ENCODE data around the gene HGD.
"Not testable (repeated sequence)": the region's sequence is repeated elsewhere in the genome, so short reads cannot be mapped to it uniquely, and the experiment has no call there.

HGD gene

GRCh38 chr3:120682095-120682681 lies at the start of gene HGD:
Gene HGD, minus strand, starts transcription at chr3:120682239. Its CDS starts 128 bp downstream, at chr3:120682111.
- no peak for TF ChIP-seq CTCF (IDR thresholded peaks at IDR 0.05; ENCODE audit: low read length, missing control alignments)
- no peak within 1 kb of the TSS for H3K4me3 ChIP-seq (replicated peaks; ENCODE audit: low read depth, low read length)
- no peak for DNase-seq (ENCODE audit: low read depth)

- no peak overlapping the region for H3K4me3 ChIP-seq (replicated peaks; ENCODE audit: low read depth, low read length)
- no peak for DNase-seq (ENCODE audit: low read depth)
- no peak for TF ChIP-seq CTCF (IDR thresholded peaks at IDR 0.05; ENCODE audit: low read length, missing control alignments)
Observed at GRCh38 chr3:120730576-120731542, 48.8 kb upstream of the HGD start.

- peak; percentile 23 for DNase-seq (ENCODE audit: low read depth)
- TF ChIP-seq CTCF (IDR thresholded peaks at IDR 0.05; ENCODE audit: low read length, missing control alignments): no peak
- no peak overlapping the region for H3K4me3 ChIP-seq (replicated peaks; ENCODE audit: low read depth, low read length)
Observed at GRCh38 chr3:120726791-120727190, 44.8 kb upstream of the HGD start.

- DNase-seq (ENCODE audit: low read depth): not testable (repeated sequence)
Observed at GRCh38 chr3:120719167-120719834, 37.3 kb upstream of the HGD start.

GRCh38 chr3:120713262-120713661 lies 31.2 kb upstream of the HGD start:
- DNase-seq (ENCODE audit: low read depth): no peak
- TF ChIP-seq CTCF (IDR thresholded peaks at IDR 0.05; ENCODE audit: low read length, missing control alignments): no peak
- H3K4me3 ChIP-seq (replicated peaks; ENCODE audit: low read depth, low read length): no peak overlapping the region

More at GRCh38 chr3:120719167-120719834, 37.3 kb upstream of the HGD start:
- not testable (repeated sequence) for H3K4me3 ChIP-seq (replicated peaks; ENCODE audit: low read depth, low read length)

- no peak for TF ChIP-seq CTCF (IDR thresholded peaks at IDR 0.05; ENCODE audit: low read length, missing control alignments)
- DNase-seq (ENCODE audit: low read depth): no peak
Observed at GRCh38 chr3:120710369-120710768, 28.3 kb upstream of the HGD start.

GRCh38 chr3:120708408-120708807 lies 26.4 kb upstream of the HGD start:
- no peak for TF ChIP-seq CTCF (IDR thresholded peaks at IDR 0.05; ENCODE audit: low read length, missing control alignments)
- no peak overlapping the region for H3K4me3 ChIP-seq (replicated peaks; ENCODE audit: low read depth, low read length)
- no peak for DNase-seq (ENCODE audit: low read depth)

More at GRCh38 chr3:120710369-120710768, 28.3 kb upstream of the HGD start:
- no peak overlapping the region for H3K4me3 ChIP-seq (replicated peaks; ENCODE audit: low read depth, low read length)
